ENCODE results near the gene P2RY11.

- no peak for TF ChIP-seq CTCF (IDR thresholded peaks at IDR 0.05)
- TF ChIP-seq POLR2A (IDR thresholded peaks at IDR 0.05) = no peak
Observed at GRCh38 chr19:10107254-10107653, 4.2 kb upstream of the P2RY11 start.

Measured in esophagus squamous epithelium (tissue), 4 donors.